ENCODE measurements around the gene CCNH.

The CCNH gene

GRCh38 chr5:87361031-87361445 lies 51.7 kb downstream of the CCNH start:
- peak; percentile 74 for DNase-seq (ENCODE audit: low read depth)
- Histone ChIP-seq H3K4me3 (ENCODE audit: low read length) (no peak overlapping the region), H3K4me1 (ENCODE audit: control insufficient read depth, insufficient read depth, low read length) (peaks cover 42% of the 10 kb centered on the region), H3K27me3 (replicated peaks; ENCODE audit: control insufficient read depth, insufficient read depth, low read length) (no peaks in the 10 kb centered on the region), H3K36me3 (ENCODE audit: control insufficient read depth, insufficient read depth, low read length, severe bottlenecking) (peaks cover 49% of the 10 kb centered on the region), H3K9ac (ENCODE audit: low read length) (peak overlapping the region; percentile 42), H3K9me3 (ENCODE audit: control insufficient read depth, low read length) (no peaks in the 10 kb centered on the region)

GRCh38 chr5:87360132-87360531 lies 52.6 kb downstream of the CCNH start:
- no peak for DNase-seq (ENCODE audit: low read depth)
- peaks cover 49% of the 10 kb centered on the region for H3K36me3 ChIP-seq (ENCODE audit: control insufficient read depth, insufficient read depth, low read length, severe bottlenecking)

GRCh38 chr5:87359106-87359505 lies 53.6 kb downstream of the CCNH start:
- Histone ChIP-seq H3K4me3 (ENCODE audit: low read length) (no peak overlapping the region), H3K4me1 (ENCODE audit: control insufficient read depth, insufficient read depth, low read length) (peaks cover 42% of the 10 kb centered on the region), H3K9me3 (ENCODE audit: control insufficient read depth, low read length) (no peaks in the 10 kb centered on the region), H3K36me3 (ENCODE audit: control insufficient read depth, insufficient read depth, low read length, severe bottlenecking) (peaks cover 49% of the 10 kb centered on the region), H3K9ac (ENCODE audit: low read length) (no peak overlapping the region), H3K27me3 (replicated peaks; ENCODE audit: control insufficient read depth, insufficient read depth, low read length) (no peaks in the 10 kb centered on the region)
- DNase-seq (ENCODE audit: low read depth): no peak

More at GRCh38 chr5:87360132-87360531, 52.6 kb downstream of the CCNH start:
- Histone ChIP-seq H3K9ac (ENCODE audit: low read length) (peak overlapping the region; percentile 42), H3K9me3 (ENCODE audit: control insufficient read depth, low read length) (no peaks in the 10 kb centered on the region), H3K27me3 (replicated peaks; ENCODE audit: control insufficient read depth, insufficient read depth, low read length) (no peaks in the 10 kb centered on the region), H3K4me3 (ENCODE audit: low read length) (no peak overlapping the region), H3K4me1 (ENCODE audit: control insufficient read depth, insufficient read depth, low read length) (peaks cover 42% of the 10 kb centered on the region)

DNA sequence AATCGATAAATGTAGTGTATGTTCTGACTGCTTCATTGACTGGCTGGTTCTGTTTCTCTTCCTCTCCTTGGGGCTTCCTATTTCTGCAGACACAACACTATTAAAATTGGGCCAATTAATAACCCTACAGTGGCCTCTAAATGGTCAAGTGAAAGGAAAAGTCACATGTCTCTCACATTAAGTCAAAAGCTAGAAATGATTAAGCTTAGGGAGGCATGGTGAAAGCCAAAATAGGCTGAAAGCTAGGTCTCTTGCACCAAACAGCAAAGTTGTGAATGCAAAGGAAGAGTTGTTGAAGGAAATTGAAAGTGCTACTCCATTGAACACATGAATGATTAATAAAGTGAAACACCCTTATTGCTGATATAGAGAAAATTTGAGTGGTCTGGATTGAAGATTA lies 58.2 kb downstream of the CCNH start:
- H3K36me3 ChIP-seq (ENCODE audit: control insufficient read depth, insufficient read depth, low read length, severe bottlenecking): peaks cover 56% of the 10 kb centered on the region
- H3K9ac ChIP-seq (ENCODE audit: low read length): no peak overlapping the region
- no peak overlapping the region for H3K4me3 ChIP-seq (ENCODE audit: low read length)
- DNase-seq (ENCODE audit: low read depth): no peak
- H3K4me1 ChIP-seq (ENCODE audit: control insufficient read depth, insufficient read depth, low read length): no peaks in the 10 kb centered on the region
- no peaks in the 10 kb centered on the region for H3K9me3 ChIP-seq (ENCODE audit: control insufficient read depth, low read length)
- H3K27me3 ChIP-seq (replicated peaks; ENCODE audit: control insufficient read depth, insufficient read depth, low read length): no peaks in the 10 kb centered on the region

DNA sequence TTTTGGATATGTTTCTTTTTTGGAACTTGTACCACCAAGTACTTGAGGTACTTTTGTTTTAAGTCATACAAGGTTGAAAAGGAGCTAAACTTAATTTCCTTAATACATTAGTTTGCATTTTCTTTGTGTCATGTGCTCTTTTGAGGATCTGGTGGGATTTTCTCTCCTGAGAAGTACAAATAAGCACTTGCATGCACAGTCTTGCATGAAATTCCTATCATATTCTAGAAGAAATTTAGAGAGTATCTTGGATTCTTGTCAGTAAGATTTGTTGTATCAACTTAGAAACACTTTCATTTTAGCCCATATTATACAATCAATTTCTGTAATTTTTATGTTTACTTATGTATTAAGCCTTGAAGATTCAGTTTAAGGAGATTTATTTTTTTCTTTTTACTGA lies 64.9 kb downstream of the CCNH start:
- peak; percentile 51 for DNase-seq (ENCODE audit: low read depth)
- Histone ChIP-seq H3K9me3 (ENCODE audit: control insufficient read depth, low read length) (no peaks in the 10 kb centered on the region), H3K27me3 (replicated peaks; ENCODE audit: control insufficient read depth, insufficient read depth, low read length) (no peaks in the 10 kb centered on the region), H3K4me3 (ENCODE audit: low read length) (no peak overlapping the region), H3K36me3 (ENCODE audit: control insufficient read depth, insufficient read depth, low read length, severe bottlenecking) (peaks cover 62% of the 10 kb centered on the region), H3K9ac (ENCODE audit: low read length) (no peak overlapping the region), H3K4me1 (ENCODE audit: control insufficient read depth, insufficient read depth, low read length) (peaks cover 5% of the 10 kb centered on the region)

- peak; percentile 56 for DNase-seq (ENCODE audit: low read depth)
- Histone ChIP-seq H3K9ac (ENCODE audit: low read length) (no peak overlapping the region), H3K9me3 (ENCODE audit: control insufficient read depth, low read length) (no peaks in the 10 kb centered on the region), H3K36me3 (ENCODE audit: control insufficient read depth, insufficient read depth, low read length, severe bottlenecking) (peaks cover 68% of the 10 kb centered on the region), H3K4me3 (ENCODE audit: low read length) (no peak overlapping the region), H3K27me3 (replicated peaks; ENCODE audit: control insufficient read depth, insufficient read depth, low read length) (no peaks in the 10 kb centered on the region), H3K4me1 (ENCODE audit: control insufficient read depth, insufficient read depth, low read length) (peaks cover 5% of the 10 kb centered on the region)
These were observed 65.5 kb downstream of the CCNH start for GRCh38 chr5:87347272-87347671.

Data from adipocyte (in vitro differentiated cells).